K562 (cell line): ENCODE measurements around the gene IL1RL2. TPM values are rescaled to one million over a fixed set of nuclear protein-coding genes. Genes with fewer than 3 reads are reported as not detected.

ENCODE experiments used
- NFE2L1 ChIP-seq: fragments of 450-650 bp; IDR thresholded peaks from 2 replicates; pipeline ENCODE4 v1.6.1; 2016; ENCODE audit warnings: missing genetic modification characterization, low read depth, mild to moderate bottlenecking, missing compliant biosample characterization, moderate library complexity, borderline replicate concordance
- REST ChIP-seq, 2 experiments: fragments of 450-650 bp; formaldehyde crosslinking in 1 of 2; IDR thresholded peaks; 2 replicates each; pipeline versions ENCODE4 v1.4.0 to v1.6.1; 2014 to 2020; ENCODE audit warnings: mild to moderate bottlenecking in 2 of 2, borderline replicate concordance in 1 of 2, low read depth in 1 of 2
- polyA plus RNA-seq, 8 experiments: library from polyadenylated mRNA; depleted of rRNA in 4 of 8; stranded (reverse) in 5 of 8; unstranded in 3 of 8; fragments of >200 nt; fragmentation: Nextera tagmentation in 2 of 8; fragmentation: Illumina TruSeq in 1 of 8; extraction: Ambion mirVana in 2 of 8; extraction: Trizol in 1 of 8; gene quantifications; 2 replicates each; pipeline versions ENCODE4 v1.2.1 to v1.2.3, GENCODE V29; 2011 to 2014; ENCODE audit warnings: inconsistent platforms in 1 of 8, missing spikeins in 1 of 8
- total RNA-seq, 7 experiments: library from RNA; depleted of rRNA in 6 of 7; stranded (reverse); fragments of >200 nt in 6 of 7; fragmentation: Illumina TruSeq in 2 of 7; extraction: Trizol in 2 of 7; gene quantifications; 2 replicates each; pipeline versions ENCODE4 v1.2.1 to v1.2.3, GENCODE V29; 2011 to 2021; ENCODE audit warnings: low replicate concordance in 1 of 7

IL1RL2 gene
- total and polyA plus RNA-seq, 9 of the 15 experiments (the other 6 are each of a cell fraction or from before 2014, with no cell fraction given), result not detected

GRCh38 chr2:102245266-102246151 lies 58.7 kb downstream of the IL1RL2 start (continued):
- TF ChIP-seq REST (IDR thresholded peaks at IDR 0.05; ENCODE audit: borderline replicate concordance) (peak; percentile 71), REST (CRISPR knock-in tag; IDR thresholded peaks at IDR 0.05; ENCODE audit: low read depth) (no peak), NFE2L1 (no peak)
